ENCODE measurements around the gene KNDC1. TPM values are rescaled to one million over a fixed set of nuclear protein-coding genes. Genes with fewer than 3 reads are reported as not detected.

Gene KNDC1
- total and polyA plus RNA-seq, 2 donors (not counting 3 experiments of a cell fraction or from before 2014, with no cell fraction given): not detected

DNA sequence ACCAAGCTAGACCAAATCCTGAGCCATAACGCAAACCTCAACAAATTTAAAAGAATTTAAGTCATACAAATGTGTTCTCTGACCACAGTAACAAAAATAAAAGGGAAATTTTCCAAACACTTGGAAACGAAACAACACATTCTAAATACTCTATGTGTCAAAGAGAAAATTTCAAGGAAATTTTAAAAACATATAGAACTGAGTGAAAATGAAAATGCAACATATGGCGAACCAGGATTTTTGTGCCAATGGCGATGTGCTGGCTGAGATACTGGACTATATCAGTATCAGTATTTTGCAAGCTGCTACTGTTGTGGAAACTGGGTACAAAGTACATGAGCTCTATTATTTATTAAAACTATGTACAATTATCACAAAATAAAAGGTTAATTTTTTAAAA, 34.1 kb downstream of the KNDC1 start:
- no peak overlapping the region for H3K9ac ChIP-seq (replicated peaks; ENCODE audit: extremely low read depth, insufficient read depth, low read length)
- CTCF ChIA-PET: no interaction called here
- DNase-seq (ENCODE audit: low read depth, low spot score) (no peak), FAIRE-seq (no peak)
- no peak overlapping the region for H3K4me2 ChIP-seq (ENCODE audit: insufficient read depth, low read length)
- no peaks in the 10 kb centered on the region for H3K36me3 ChIP-seq (ENCODE audit: control insufficient read depth in 2 of 2, extremely low read depth in 1 of 2, insufficient read depth in 2 of 2, low read length in 2 of 2)
- TF ChIP-seq FOS (IDR thresholded peaks at IDR 0.05; ENCODE audit: borderline replicate concordance, insufficient read depth, low read length): no peak
- TF ChIP-seq POLR2AphosphoS5 (IDR thresholded peaks at IDR 0.05; ENCODE audit: insufficient read depth, low read depth, low read length): no peak
- no peak for TF ChIP-seq JUN (IDR thresholded peaks at IDR 0.05; ENCODE audit: borderline replicate concordance, insufficient read depth, insufficient read length, low read depth)
- no peak for TF ChIP-seq POLR2A (IDR thresholded peaks at IDR 0.05; ENCODE audit: low read depth, low read length)
- TF ChIP-seq, protein P1, sequence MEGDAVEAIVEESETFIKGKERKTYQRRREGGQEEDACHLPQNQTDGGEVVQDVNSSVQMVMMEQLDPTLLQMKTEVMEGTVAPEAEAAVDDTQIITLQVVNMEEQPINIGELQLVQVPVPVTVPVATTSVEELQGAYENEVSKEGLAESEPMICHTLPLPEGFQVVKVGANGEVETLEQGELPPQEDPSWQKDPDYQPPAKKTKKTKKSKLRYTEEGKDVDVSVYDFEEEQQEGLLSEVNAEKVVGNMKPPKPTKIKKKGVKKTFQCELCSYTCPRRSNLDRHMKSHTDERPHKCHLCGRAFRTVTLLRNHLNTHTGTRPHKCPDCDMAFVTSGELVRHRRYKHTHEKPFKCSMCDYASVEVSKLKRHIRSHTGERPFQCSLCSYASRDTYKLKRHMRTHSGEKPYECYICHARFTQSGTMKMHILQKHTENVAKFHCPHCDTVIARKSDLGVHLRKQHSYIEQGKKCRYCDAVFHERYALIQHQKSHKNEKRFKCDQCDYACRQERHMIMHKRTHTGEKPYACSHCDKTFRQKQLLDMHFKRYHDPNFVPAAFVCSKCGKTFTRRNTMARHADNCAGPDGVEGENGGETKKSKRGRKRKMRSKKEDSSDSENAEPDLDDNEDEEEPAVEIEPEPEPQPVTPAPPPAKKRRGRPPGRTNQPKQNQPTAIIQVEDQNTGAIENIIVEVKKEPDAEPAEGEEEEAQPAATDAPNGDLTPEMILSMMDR (IDR thresholded peaks at IDR 0.05; ENCODE audit: extremely low read depth in 1 of 2, insufficient read depth in 1 of 2, low read depth in 1 of 2, low read length in 2 of 2): no peak
- TF ChIP-seq MYC (IDR thresholded peaks at IDR 0.05; ENCODE audit: low read depth, low read length): no peak
- no peak for TF ChIP-seq GATA2 (IDR thresholded peaks at IDR 0.05; ENCODE audit: insufficient read depth, insufficient read length, low read depth, low read length)
- no peak overlapping the region for H3K4me3 ChIP-seq (replicated peaks in 1 of 3; ENCODE audit: insufficient read depth in 1 of 3, low read depth in 1 of 3, low read length in 3 of 3)
- no peaks in the 10 kb centered on the region for H3K27me3 ChIP-seq (ENCODE audit: control insufficient read depth in 2 of 2, insufficient read depth in 2 of 2, low read length in 2 of 2)
- POLR2A ChIA-PET: no interaction called here
- dilution Hi-C loops (cut with MboI; ENCODE audit: extremely low pct_ligation_motif_present, low sequenced_read_pairs) (no loop called here), intact Hi-C loops (cut with micrococcal nuclease) (no loop called here)
- no peak overlapping the region for H2AFZ ChIP-seq (ENCODE audit: low read depth, low read length)
- no TSS peak for BruUV-seq (replicated peaks)
- no peaks in the 10 kb centered on the region for H3K9me3 ChIP-seq (replicated peaks; ENCODE audit: control insufficient read depth, insufficient read depth, low read length)
- H3K79me2 ChIP-seq (ENCODE audit: control insufficient read depth, insufficient read depth, low read length): no peaks in the 10 kb centered on the region
- H3K9me1 ChIP-seq (replicated peaks; ENCODE audit: control insufficient read depth, extremely low read depth, insufficient read depth, low read length): no peaks in the 10 kb centered on the region
- no peak overlapping the region for H3K27ac ChIP-seq (ENCODE audit: insufficient read depth, low read depth, low read length)
- H4K20me1 ChIP-seq (replicated peaks; ENCODE audit: control insufficient read depth, extremely low read depth, insufficient read depth, low read length): no peaks in the 10 kb centered on the region
- no peaks in the 10 kb centered on the region for H3K4me1 ChIP-seq (ENCODE audit: control insufficient read depth, extremely low read depth, insufficient read depth, low read length)

DNA sequence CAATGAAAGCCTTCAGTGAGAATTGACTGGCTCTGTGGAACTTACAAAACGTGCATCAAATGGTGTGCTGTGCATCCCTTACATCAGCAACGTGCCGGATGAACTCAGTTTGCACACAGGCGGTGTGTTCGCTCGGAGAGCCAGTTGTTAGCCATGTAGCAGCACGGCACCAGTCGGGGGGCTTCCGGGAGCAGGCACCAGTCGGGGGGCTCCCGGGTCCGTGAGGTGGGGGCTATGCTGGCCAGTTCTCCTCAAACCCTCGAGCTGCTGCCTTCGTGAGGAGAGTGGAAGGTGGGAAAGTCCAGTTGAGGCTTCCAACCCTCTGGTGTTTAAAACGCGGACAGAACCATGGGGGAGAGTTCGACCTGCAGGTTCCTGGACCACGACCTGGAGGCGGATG, 35.1 kb downstream of the KNDC1 start:
- Histone ChIP-seq H4K20me1 (replicated peaks; ENCODE audit: control insufficient read depth, extremely low read depth, insufficient read depth, low read length) (no peaks in the 10 kb centered on the region), H3K79me2 (ENCODE audit: control insufficient read depth, insufficient read depth, low read length) (no peaks in the 10 kb centered on the region), H3K27ac (ENCODE audit: insufficient read depth, low read depth, low read length) (no peak overlapping the region), H3K4me1 (ENCODE audit: control insufficient read depth, extremely low read depth, insufficient read depth, low read length) (no peaks in the 10 kb centered on the region), H3K4me3 (replicated peaks in 1 of 3; ENCODE audit: insufficient read depth in 1 of 3, low read depth in 1 of 3, low read length in 3 of 3) (no peak overlapping the region), H3K9me1 (replicated peaks; ENCODE audit: control insufficient read depth, extremely low read depth, insufficient read depth, low read length) (no peaks in the 10 kb centered on the region), H3K9me3 (replicated peaks; ENCODE audit: control insufficient read depth, insufficient read depth, low read length) (no peaks in the 10 kb centered on the region), H2AFZ (ENCODE audit: low read depth, low read length) (no peak overlapping the region), H3K27me3 (ENCODE audit: control insufficient read depth in 2 of 2, insufficient read depth in 2 of 2, low read length in 2 of 2) (no peaks in the 10 kb centered on the region), H3K36me3 (ENCODE audit: control insufficient read depth in 2 of 2, extremely low read depth in 1 of 2, insufficient read depth in 2 of 2, low read length in 2 of 2) (no peaks in the 10 kb centered on the region), H3K4me2 (ENCODE audit: insufficient read depth, low read length) (no peak overlapping the region), H3K9ac (replicated peaks; ENCODE audit: extremely low read depth, insufficient read depth, low read length) (no peak overlapping the region)
- intact Hi-C loops (cut with micrococcal nuclease): no loop called here
- FAIRE-seq (no peak), DNase-seq (ENCODE audit: low read depth, low spot score) (no peak)
- dilution Hi-C loops (cut with MboI; ENCODE audit: extremely low pct_ligation_motif_present, low sequenced_read_pairs): no loop called here
- no peak for TF ChIP-seq JUN (IDR thresholded peaks at IDR 0.05; ENCODE audit: borderline replicate concordance, insufficient read depth, insufficient read length, low read depth)
- no peak for TF ChIP-seq POLR2A (IDR thresholded peaks at IDR 0.05; ENCODE audit: low read depth, low read length)
- no peak for TF ChIP-seq EZH2 (IDR thresholded peaks at IDR 0.05; ENCODE audit: borderline replicate concordance, low read depth, low read length, severe bottlenecking)
- TF ChIP-seq, protein P1 (IDR thresholded peaks at IDR 0.05; ENCODE audit: extremely low read depth in 1 of 2, insufficient read depth in 1 of 2, low read depth in 1 of 2, low read length in 2 of 2): no peak
- TF ChIP-seq MYC (IDR thresholded peaks at IDR 0.05; ENCODE audit: low read depth, low read length): no peak
- TF ChIP-seq FOS (IDR thresholded peaks at IDR 0.05; ENCODE audit: borderline replicate concordance, insufficient read depth, low read length): no peak
- no peak for TF ChIP-seq POLR2AphosphoS5 (IDR thresholded peaks at IDR 0.05; ENCODE audit: insufficient read depth, low read depth, low read length)
- TF ChIP-seq, protein P2, sequence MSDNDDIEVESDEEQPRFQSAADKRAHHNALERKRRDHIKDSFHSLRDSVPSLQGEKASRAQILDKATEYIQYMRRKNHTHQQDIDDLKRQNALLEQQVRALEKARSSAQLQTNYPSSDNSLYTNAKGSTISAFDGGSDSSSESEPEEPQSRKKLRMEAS (IDR thresholded peaks at IDR 0.05; ENCODE audit: insufficient read depth, insufficient read length): no peak
- no peak for TF ChIP-seq GATA2 (IDR thresholded peaks at IDR 0.05; ENCODE audit: insufficient read depth, insufficient read length, low read depth, low read length)
- CTCF ChIA-PET: no interaction called here
- POLR2A ChIA-PET: no interaction called here
- BruUV-seq (replicated peaks): no TSS peak
